K562 (cell line): Measurements from ENCODE around the gene PRKCE. TPM values are rescaled to one million over a fixed set of nuclear protein-coding genes. Genes with fewer than 3 reads are reported as not detected.

Experiments
- ATAC-seq: fragments of 200-7000 bp; cut with Tn5 transposase; 3 replicates; pipeline ENCODE4 v1.9.1; 2020; ENCODE audit warnings: moderate library complexity
- BruUV-seq: library from RNA; stranded (reverse); fragments of 400-500 nt; replicated peaks from 2 replicates; lab custom pipeline; 2021; lab: Mats Ljungman, UMichigan
- CTCF ChIA-PET: fragments of 300-600 bp; formaldehyde crosslinking; extraction: SDS; loops from one replicate; lab custom pipeline; 2021; ENCODE audit warnings: low intra/inter-chr PET ratio; lab: Yijun Ruan, JAX
- POLR2A ChIA-PET: fragments of 300-600, 350-650 bp; sonication (Branson Sonifier 250); formaldehyde crosslinking; extraction: SDS; loops from one replicate; lab custom pipeline; 2021; ENCODE audit warnings: antibody characterized with exemption, inconsistent platforms; lab: Yijun Ruan, JAX
- DNase-seq, 4 experiments: peaks; one replicate each; pipeline versions ENCODE4 v3.0.0 to v3.0.0-alpha.2; 2011 to 2018; ENCODE audit warnings: low spot score in 3 of 4, mixed read lengths in 3 of 4; ENCODE audit errors: extremely low read depth in 1 of 4
- FAIRE-seq: peaks from 2 replicates; lab custom pipeline; 2011; peaks lifted over from hg19 to GRCh38; lab: Jason Lieb, UNC
- H2AFZ ChIP-seq: 2 replicates; pipeline ENCODE4 v1.6.0; 2011; ENCODE audit warnings: low read depth, low read length, control low read depth, inconsistent platforms
- H3K27ac ChIP-seq: fragments of 200-600 bp; 3 replicates; pipeline ENCODE4 v1.8.0; 2011; ENCODE audit warnings: low read depth, mild to moderate bottlenecking, control low read depth, inconsistent platforms, low read length, moderate library complexity, mixed read lengths; ENCODE audit errors: extremely low read depth
- H3K27me3 ChIP-seq, 2 experiments: fragments of 300-600 bp in 1 of 2; 2 replicates in 1 of 2; 3 replicates in 1 of 2; pipeline versions ENCODE4 v1.6.0 to v1.8.0; 2011; ENCODE audit warnings: inconsistent platforms in 2 of 2, low read length in 2 of 2, mild to moderate bottlenecking in 1 of 2, mixed read lengths in 1 of 2, moderate library complexity in 1 of 2; ENCODE audit not compliant: control insufficient read depth in 2 of 2, insufficient read depth in 2 of 2
- H3K36me3 ChIP-seq: fragments of 300-600 bp; 3 replicates; pipeline ENCODE4 v1.8.0; 2011; ENCODE audit warnings: mild to moderate bottlenecking, low read length, inconsistent platforms; ENCODE audit not compliant: control insufficient read depth, insufficient read depth
- H3K4me1 ChIP-seq, 2 experiments: fragments of 200-600 bp in 1 of 2; replicated peaks in 1 of 2; 2 replicates in 1 of 2; 3 replicates in 1 of 2; pipeline versions ENCODE4 v1.5.1 to v1.8.0; 2011; ENCODE audit warnings: inconsistent platforms in 2 of 2, low read length in 2 of 2, mild to moderate bottlenecking in 1 of 2, mixed read lengths in 1 of 2, moderate library complexity in 1 of 2; ENCODE audit not compliant: control insufficient read depth in 2 of 2, insufficient read depth in 2 of 2
- H3K4me2 ChIP-seq: 2 replicates; pipeline ENCODE4 v1.6.1; 2011; ENCODE audit warnings: low read length, control low read depth, inconsistent platforms, mixed read lengths; ENCODE audit not compliant: insufficient read depth
- H3K4me3 ChIP-seq: fragments of 200-600 bp; sonication (generic), shearing (Covaris generic); 2 replicates; pipeline ENCODE4 v1.5.1; 2016; ENCODE audit warnings: control low read depth, inconsistent platforms
- H3K79me2 ChIP-seq: fragments of 200-600 bp; 3 replicates; pipeline ENCODE4 v1.8.0; 2011; ENCODE audit warnings: low read length, inconsistent platforms; ENCODE audit not compliant: control insufficient read depth, insufficient read depth
- H3K9ac ChIP-seq, 2 experiments: 2 replicates each; pipeline versions ENCODE4 v1.6.0 to v1.6.1; 2011; ENCODE audit warnings: low read depth in 2 of 2, low read length in 2 of 2, control low read depth in 1 of 2, inconsistent platforms in 1 of 2, mild to moderate bottlenecking in 1 of 2, mixed read lengths in 1 of 2; ENCODE audit not compliant: insufficient read depth in 1 of 2
- H3K9me1 ChIP-seq: one replicate; pipeline ENCODE4 v1.6.0; 2011; ENCODE audit warnings: inconsistent platforms, mild to moderate bottlenecking, low read length, moderate library complexity; ENCODE audit not compliant: control insufficient read depth, insufficient read depth
- H3K9me3 ChIP-seq: replicated peaks from 2 replicates; pipeline ENCODE4 v1.5.1; 2011; ENCODE audit warnings: low read depth, low read length, inconsistent platforms; ENCODE audit not compliant: control insufficient read depth, insufficient read depth
- H4K20me1 ChIP-seq: replicated peaks from 2 replicates; pipeline ENCODE4 v1.6.1; 2011; ENCODE audit warnings: low read length, inconsistent platforms, mixed read lengths; ENCODE audit not compliant: control insufficient read depth, insufficient read depth
- CBX5 ChIP-seq: IDR thresholded peaks from 2 replicates; pipeline ENCODE4 v1.6.1; 2014; ENCODE audit warnings: low read depth, borderline replicate concordance
- CC2D1A ChIP-seq: fragments of 450-650 bp; IDR thresholded peaks from 2 replicates; pipeline ENCODE4 v1.6.1; 2017; ENCODE audit warnings: mild to moderate bottlenecking
- L3MBTL2 ChIP-seq: fragments of 450-650 bp; IDR thresholded peaks from 2 replicates; pipeline ENCODE4 v1.6.1; 2016; ENCODE audit warnings: mild to moderate bottlenecking, moderate library complexity
- MED1 ChIP-seq: sonication (generic); formaldehyde crosslinking; IDR thresholded peaks from 2 replicates; pipeline ENCODE4 v1.8.1; 2023; ENCODE audit warnings: missing genetic modification reagents, borderline replicate concordance
- NFE2L1 ChIP-seq: fragments of 450-650 bp; IDR thresholded peaks from 2 replicates; pipeline ENCODE4 v1.6.1; 2016; ENCODE audit warnings: missing genetic modification characterization, low read depth, mild to moderate bottlenecking, missing compliant biosample characterization, moderate library complexity, borderline replicate concordance
- POLR2H ChIP-seq: IDR thresholded peaks from 2 replicates; pipeline ENCODE4 v1.6.1; 2016; ENCODE audit warnings: missing genetic modification characterization, low read depth, mild to moderate bottlenecking, control low read depth, missing compliant biosample characterization, moderate library complexity
- ZC3H8 ChIP-seq: fragments of 450-650 bp; IDR thresholded peaks from 2 replicates; pipeline ENCODE4 v1.6.1; 2017
- ZNF121 ChIP-seq: sonication (generic); formaldehyde crosslinking; conservative IDR thresholded peaks from 2 replicates; pipeline ENCODE4 v1.8.0; 2022; ENCODE audit warnings: missing genetic modification reagents
- ZNF24 ChIP-seq: fragments of 450-650 bp; IDR thresholded peaks from 2 replicates; pipeline ENCODE4 v1.6.1; 2016
- ZNF274 ChIP-seq: IDR thresholded peaks from 2 replicates; pipeline ENCODE4 v1.6.1; 2011; ENCODE audit warnings: low read depth, mild to moderate bottlenecking, low read length, moderate library complexity, borderline replicate concordance
- ZNF77 ChIP-seq: fragments of 250-450 bp; sonication (Bioruptor Pico); IDR thresholded peaks from 2 replicates; pipeline ENCODE4 v1.5.0; 2020
- WGBS: fragments of 100-300 bp; shearing (Covaris generic); methylation state at CpG from one replicate; pipeline ENCODE4 v1.1.6; 2016; ENCODE audit warnings: low coverage, mixed read lengths; ENCODE audit not compliant: insufficient coverage; ENCODE audit errors: missing lambda C conversion rate; 5-methylcytosine and 5-hydroxymethylcytosine counted together
- in situ Hi-C: fragments of 300-500 bp; cut with MboI; formaldehyde crosslinking; loops from 4 replicates; pipeline ENCODE4 v1.15.0; 2018; ENCODE audit warnings: inconsistent platforms, mixed read lengths
- intact Hi-C: fragments of 100-400 bp; cut with micrococcal nuclease; formaldehyde crosslinking; loops from 2 replicates; pipeline ENCODE4 v1.14.2; 2022
- polyA plus RNA-seq, 8 experiments: library from polyadenylated mRNA; depleted of rRNA in 4 of 8; stranded (reverse) in 5 of 8; unstranded in 3 of 8; fragments of >200 nt; fragmentation: Nextera tagmentation in 2 of 8; fragmentation: Illumina TruSeq in 1 of 8; extraction: Ambion mirVana in 2 of 8; extraction: Trizol in 1 of 8; gene quantifications; 2 replicates each; pipeline versions ENCODE4 v1.2.1 to v1.2.3, GENCODE V29; 2011 to 2014; ENCODE audit warnings: inconsistent platforms in 1 of 8, missing spikeins in 1 of 8
- total RNA-seq, 7 experiments: library from RNA; depleted of rRNA in 6 of 7; stranded (reverse); fragments of >200 nt in 6 of 7; fragmentation: Illumina TruSeq in 2 of 7; extraction: Trizol in 2 of 7; gene quantifications; 2 replicates each; pipeline versions ENCODE4 v1.2.1 to v1.2.3, GENCODE V29; 2011 to 2021; ENCODE audit warnings: low replicate concordance in 1 of 7
- TF ChIP-seq, protein P1 (sequence below): fragments of 450-650 bp; IDR thresholded peaks from 2 replicates; pipeline ENCODE4 v1.7.0; 2016; ENCODE audit warnings: borderline replicate concordance

Gene PRKCE
- total and polyA plus RNA-seq, 9 of the 15 experiments (the other 6 are each of a cell fraction or from before 2014, with no cell fraction given) = 0.06 to 1.0 (median 0.22) TPM; not detected in 1

DNA sequence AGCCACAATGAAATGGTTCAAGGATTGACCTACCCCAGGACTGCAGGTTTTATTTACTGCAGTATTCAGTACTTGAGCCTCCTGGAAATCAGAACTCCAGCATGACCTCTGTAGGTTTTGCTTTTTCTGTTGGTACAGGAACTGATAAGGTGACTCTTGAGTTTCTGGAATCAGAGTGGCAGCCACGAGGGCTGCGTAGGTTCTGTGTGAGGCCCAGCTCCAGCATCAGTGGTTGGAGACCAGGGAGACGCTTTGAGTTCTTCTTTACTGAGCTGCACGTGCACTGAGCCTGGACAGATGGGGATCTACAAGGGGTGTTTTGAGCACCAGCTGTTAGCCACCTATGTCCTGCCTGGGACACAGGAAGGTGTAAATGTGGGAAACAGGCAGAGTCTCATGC is 423.0 kb downstream of the PRKCE start:
- Histone ChIP-seq H3K4me1 (no peaks in the 10 kb centered on the region), H3K4me2 (no peak overlapping the region), H3K4me3 (no peak overlapping the region), H3K27me3 (peaks cover 28 to 29% of the 10 kb centered on the region in 2 experiments)
- POLR2A ChIA-PET = interaction anchor here (0.8 kb wide), 1 partner anchor 28 kb away, joined by 3 read pairs; no protein-coding TSS in a partner anchor
- FAIRE-seq = no peak
- in situ Hi-C loops = no loop called here
- intact Hi-C loops = no loop called here
- no peak for ATAC-seq
- BruUV-seq = no TSS peak
- no peak for DNase-seq
- TF ChIP-seq L3MBTL2 = peak; percentile 39; the same call in 1 of the 2 replicates
- TF ChIP-seq, protein P1, sequence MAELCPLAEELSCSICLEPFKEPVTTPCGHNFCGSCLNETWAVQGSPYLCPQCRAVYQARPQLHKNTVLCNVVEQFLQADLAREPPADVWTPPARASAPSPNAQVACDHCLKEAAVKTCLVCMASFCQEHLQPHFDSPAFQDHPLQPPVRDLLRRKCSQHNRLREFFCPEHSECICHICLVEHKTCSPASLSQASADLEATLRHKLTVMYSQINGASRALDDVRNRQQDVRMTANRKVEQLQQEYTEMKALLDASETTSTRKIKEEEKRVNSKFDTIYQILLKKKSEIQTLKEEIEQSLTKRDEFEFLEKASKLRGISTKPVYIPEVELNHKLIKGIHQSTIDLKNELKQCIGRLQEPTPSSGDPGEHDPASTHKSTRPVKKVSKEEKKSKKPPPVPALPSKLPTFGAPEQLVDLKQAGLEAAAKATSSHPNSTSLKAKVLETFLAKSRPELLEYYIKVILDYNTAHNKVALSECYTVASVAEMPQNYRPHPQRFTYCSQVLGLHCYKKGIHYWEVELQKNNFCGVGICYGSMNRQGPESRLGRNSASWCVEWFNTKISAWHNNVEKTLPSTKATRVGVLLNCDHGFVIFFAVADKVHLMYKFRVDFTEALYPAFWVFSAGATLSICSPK = no peak
- TF ChIP-seq, all 486 proteins: peak for 1
- Histone ChIP-seq H4K20me1 (no peaks in the 10 kb centered on the region; the same call in 1 of the 2 replicates), H3K9me1 (no peaks in the 10 kb centered on the region), H3K79me2 (no peaks in the 10 kb centered on the region), H3K9ac (no peak overlapping the region), H3K36me3 (no peaks in the 10 kb centered on the region), H2AFZ (no peak overlapping the region), H3K27ac (no peak overlapping the region), H3K9me3 (no peaks in the 10 kb centered on the region)
- WGBS = 8% methylated on average over 4 of the region's 4 CpGs
- CTCF ChIA-PET = no interaction called here

DNA sequence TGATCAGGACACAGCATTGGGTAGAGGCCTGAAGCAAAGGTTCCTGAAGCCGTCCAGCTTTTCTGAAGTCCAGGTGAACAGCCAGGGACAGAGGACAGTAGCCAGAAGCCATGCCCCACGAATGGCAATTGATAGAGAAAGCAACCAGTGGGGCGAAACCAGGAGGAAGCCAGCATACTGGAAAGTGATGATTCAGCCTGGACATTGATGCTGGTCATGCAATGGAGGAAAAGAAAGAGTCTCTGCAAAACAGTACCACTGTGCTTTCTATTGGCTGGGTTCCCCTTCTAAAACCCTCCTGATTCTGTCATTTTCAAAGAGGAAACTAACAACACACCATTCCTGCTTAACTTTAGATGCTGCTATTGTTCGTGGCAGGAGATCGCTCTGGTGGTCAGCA is 424.4 kb downstream of the PRKCE start:
- FAIRE-seq = no peak

More for the DNA sequence above, 424.4 kb downstream of the PRKCE start:
- in situ Hi-C loops = no loop called here
- H3K27me3 ChIP-seq = peaks cover 30 to 36% of the 10 kb centered on the region in 2 experiments
- no peak overlapping the region for H3K27ac ChIP-seq
- no peaks in the 10 kb centered on the region for H3K9me3 ChIP-seq
- H3K9ac ChIP-seq = no peak overlapping the region
- intact Hi-C loops = no loop called here
- DNase-seq (no peak), ATAC-seq (no peak)
- CTCF ChIA-PET = no interaction called here
- TF ChIP-seq ZNF121 (CRISPR knock-in tag) (no peak), POLR2H (tag) (no peak), ZNF274 (no peak), NFE2L1 (tag) (no peak), ZNF24 (no peak), ZC3H8 (no peak), ZNF77 (CRISPR knock-in tag) (no peak), MED1 (CRISPR knock-in tag) (no peak), CC2D1A (no peak), CBX5 (no peak)
- no peaks in the 10 kb centered on the region for H3K4me1 ChIP-seq
- H3K9me1 ChIP-seq = no peaks in the 10 kb centered on the region
- POLR2A ChIA-PET = interaction anchor here (0.6 to 1.0 kb wide), 2 partner anchors 27 to 382 kb away, joined by 3 to 4 read pairs; no protein-coding TSS in a partner anchor
- no peaks in the 10 kb centered on the region for H3K36me3 ChIP-seq
- no TSS peak for BruUV-seq
- H4K20me1 ChIP-seq = no peaks in the 10 kb centered on the region; the same call in 1 of the 2 replicates
- H3K4me2 ChIP-seq = no peak overlapping the region
- H2AFZ ChIP-seq = no peak overlapping the region
- H3K79me2 ChIP-seq = no peaks in the 10 kb centered on the region
- H3K4me3 ChIP-seq = no peak overlapping the region
- 5% methylated on average over 5 of the region's 5 CpGs for WGBS
